ELR (cell line): ENCODE data around the gene RNASE12.
"Not testable (repeated sequence)": the region's sequence is repeated elsewhere in the genome, so short reads cannot be mapped to it uniquely, and the experiment has no call there.

Source experiments
- DNase-seq: peaks from one replicate; pipeline ENCODE4 v3.0.0-alpha.2; 2015; ENCODE audit warnings: low read depth

Gene RNASE12

DNA sequence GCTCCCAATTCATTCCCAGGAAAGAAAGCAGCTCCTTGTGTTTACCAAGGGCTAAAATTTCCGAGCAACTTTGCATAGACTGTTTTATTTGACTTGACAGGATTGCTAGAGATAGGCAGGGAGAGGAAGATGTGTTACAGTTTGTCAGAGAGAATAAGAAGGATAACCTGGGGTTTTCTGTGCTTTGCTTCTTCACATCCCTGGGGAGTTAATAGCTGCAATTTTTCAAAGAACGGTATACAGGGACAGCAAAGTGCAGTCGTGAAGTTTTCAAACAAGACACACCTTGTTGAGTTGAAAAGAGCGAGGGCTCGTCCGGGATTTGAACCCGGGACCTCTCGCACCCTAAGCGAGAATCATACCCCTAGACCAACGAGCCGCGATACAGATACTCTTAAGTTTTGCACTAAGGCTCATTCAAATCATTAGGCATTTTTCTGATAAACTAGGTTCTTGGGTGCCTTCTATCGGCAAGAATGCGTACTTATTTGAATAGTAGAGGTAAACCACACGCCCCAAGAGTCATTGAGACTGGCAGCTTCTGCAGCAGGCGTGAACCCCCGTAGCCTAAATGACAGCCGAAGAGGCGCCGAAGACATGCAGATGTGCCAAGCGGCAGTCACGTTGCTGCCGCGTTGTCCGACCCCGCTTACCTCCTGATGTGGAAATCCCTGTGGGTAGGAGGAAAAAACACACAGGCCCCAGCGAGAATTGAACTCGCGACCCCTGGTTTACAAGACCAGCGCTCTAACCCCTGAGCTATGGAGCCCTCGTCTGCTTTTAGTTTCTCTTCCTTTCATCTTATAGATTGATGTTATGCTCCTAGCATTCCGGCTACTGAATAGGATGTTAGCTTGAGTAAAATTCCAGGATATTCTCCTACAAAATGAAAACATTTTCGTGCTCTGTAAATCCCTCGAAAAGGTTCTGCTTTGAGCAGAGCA is 22.2 kb upstream of the RNASE12 start:
- DNase-seq: peak; percentile 97

DNA sequence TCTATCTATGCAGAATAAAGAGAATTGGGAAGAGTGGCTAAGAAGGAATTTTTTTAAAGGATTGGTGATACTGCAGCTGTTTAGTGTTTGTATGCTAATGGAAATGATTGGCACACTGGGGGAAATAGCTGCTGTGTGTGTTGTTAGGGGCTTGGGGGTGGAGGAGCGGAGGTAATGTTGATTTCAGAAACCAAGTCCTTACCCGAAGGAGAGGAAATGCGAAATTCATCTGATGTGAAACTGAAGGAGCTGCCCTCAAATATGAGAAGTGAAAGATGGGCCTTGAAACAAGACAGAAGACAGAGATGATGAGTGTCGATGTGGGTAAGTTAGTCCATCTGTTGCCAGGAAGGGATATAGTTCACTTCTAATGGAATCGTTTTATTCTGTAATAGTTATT is 21.2 kb upstream of the RNASE12 start:
- no peak for DNase-seq

DNA sequence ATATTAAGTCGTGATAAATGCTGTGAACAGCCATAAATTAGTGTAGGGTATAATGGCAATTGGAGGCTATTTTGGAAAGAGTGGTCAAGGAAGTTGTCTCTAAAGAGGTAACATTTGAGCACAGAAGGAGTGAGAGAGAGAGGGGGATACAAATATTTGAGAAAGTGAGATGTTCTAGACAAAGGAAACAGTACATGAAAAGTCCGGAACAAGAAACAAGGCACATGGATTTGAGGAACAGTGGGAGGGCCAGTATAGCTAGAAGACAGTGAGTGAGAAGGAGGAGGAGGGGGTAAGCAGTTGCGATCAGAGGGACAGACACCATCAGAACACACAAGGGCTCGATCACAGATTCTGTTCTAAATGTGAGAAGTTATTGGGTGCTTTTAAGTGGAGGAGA is 20.1 kb upstream of the RNASE12 start:
- DNase-seq: no peak

DNA sequence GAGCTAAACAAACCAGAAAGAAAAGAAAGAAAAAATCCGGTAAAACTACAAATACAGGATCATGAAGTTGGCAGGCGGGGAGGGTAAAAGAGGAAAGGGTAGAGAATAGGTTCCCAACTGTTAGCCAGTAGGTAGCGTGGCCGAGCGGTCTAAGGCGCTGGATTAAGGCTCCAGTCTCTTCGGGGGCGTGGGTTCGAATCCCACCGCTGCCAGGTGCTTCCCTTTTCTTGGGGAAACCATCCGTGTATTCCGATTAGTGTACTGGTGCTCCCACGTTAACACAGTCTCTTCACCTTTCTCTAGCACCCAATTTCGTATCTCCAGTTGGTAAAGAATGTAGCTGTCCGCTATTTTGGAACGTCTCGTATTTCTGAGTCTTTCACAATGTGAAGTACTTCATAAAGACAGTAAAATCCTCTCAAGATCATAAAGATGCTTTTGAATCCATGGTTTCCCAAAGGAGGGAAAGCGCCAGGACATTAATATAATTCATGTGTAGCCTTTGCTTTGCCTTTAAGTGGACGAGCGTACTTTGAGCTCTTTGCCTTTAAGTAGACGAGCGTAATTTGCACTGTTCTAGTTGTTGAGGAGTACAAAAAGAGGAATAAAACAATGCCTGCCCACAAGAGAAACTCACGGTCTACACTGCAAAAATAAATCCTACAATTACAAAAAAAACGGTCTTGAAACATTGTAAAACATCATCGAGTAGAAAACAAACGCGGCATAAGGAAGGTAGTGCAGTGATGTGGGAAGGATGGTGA is 19.0 kb upstream of the RNASE12 start:
- peak; percentile 82 for DNase-seq

DNA sequence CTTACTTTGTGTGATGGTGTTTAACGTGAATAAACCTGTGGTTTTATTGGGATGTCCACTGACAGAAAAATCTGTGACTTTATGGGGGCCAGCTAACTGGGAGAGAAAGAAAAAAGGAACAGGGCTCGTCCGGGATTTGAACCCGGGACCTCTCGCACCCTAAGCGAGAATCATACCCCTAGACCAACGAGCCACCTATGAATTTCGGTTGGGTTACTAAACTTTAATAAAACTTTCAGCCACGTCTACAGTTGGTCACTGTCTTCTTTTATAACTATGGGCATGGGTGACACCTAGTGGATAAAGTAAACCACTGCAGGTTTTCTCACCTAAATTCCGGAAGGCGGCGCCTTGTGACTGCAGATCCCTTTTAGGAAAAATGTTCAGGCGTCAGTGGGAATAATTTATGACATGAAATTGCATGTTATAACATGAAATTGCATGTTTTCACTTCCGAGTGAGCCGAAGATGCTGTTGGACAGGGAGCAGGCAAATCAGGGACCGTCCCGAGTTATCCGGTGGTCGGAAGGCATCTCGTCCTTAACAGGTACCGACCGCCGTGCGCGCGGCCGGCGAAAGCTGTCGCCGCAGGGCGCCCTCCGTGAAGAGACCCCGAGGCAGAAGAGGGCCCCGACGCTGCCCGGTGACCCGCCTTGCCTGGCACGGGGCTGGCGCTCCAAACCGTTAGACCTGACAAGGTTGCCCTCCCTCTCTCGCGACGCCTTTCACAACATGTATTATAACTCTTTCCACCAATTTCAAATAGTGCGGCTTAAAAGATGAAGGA is 18.2 kb upstream of the RNASE12 start:
- DNase-seq: peak; percentile 91

DNA sequence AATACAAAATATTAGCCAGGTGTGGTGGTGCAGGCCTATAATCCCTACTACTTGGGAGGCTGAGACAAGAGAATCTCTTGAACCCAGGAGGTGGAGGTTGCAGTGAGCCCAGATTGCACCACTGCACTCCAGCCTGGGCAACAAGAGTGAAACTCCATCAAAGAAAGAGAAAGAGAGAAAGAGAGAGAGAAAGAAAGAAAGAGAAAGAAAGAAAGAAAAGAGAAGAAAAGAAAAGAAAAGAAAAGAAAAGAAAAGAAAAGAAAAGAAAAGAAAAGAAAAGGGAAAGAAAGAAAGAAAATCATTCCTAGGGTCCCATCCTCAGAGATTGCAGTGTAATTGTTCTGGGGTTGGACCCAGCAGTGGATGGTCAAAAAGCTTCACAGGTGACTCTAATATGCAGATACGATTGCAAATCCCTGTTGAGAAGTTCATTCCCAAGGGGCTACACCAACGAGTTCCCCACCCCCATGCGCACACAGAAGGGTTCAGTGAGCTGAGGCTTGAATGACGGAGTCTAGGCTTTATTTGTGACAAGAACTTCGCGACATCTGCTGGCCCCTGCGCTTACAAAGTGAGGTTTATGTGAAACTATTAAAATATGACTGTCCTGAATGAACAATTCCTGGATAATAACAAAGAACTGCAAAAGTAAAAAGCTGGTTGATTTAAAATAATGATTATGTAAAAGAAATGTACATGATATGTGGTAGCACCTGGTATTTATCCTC is 17.4 kb upstream of the RNASE12 start:
- DNase-seq: no peak

DNA sequence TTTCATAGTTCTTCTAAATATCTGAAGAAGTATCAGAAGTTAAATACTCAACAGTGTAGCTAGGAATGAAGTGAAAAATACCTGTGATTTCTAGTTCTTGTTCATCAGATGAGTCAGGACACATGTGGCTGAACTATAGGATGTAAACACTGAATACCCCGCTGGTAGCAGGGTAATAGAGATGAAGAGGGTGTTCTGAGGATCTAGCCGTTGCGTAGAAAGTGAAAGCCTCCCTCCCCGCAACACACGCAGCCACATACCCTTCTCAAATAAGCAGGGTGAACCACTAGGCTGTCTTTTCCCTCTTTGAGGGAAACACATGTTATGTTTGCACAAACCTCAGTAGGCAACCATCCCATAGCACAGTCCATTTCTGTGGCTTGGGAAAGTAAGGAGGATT is 16.4 kb upstream of the RNASE12 start:
- DNase-seq: no peak

DNA sequence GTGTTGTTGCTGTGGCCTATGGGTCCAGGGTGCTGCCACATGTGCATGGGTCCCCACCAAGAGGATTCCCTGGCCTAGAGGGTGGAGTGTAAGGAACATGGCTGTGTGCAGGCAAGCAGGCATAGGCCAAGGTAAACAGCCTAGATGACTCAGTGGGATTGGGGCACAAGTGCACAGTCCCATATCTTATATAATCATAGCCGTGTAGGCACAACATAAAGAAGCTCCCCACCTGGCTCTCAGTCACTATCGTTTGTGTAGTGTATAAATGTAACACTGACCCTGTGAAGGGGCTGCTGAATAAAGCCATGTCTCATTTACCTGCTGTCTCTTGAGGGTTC is 15.7 kb upstream of the RNASE12 start:
- DNase-seq: no peak

DNA sequence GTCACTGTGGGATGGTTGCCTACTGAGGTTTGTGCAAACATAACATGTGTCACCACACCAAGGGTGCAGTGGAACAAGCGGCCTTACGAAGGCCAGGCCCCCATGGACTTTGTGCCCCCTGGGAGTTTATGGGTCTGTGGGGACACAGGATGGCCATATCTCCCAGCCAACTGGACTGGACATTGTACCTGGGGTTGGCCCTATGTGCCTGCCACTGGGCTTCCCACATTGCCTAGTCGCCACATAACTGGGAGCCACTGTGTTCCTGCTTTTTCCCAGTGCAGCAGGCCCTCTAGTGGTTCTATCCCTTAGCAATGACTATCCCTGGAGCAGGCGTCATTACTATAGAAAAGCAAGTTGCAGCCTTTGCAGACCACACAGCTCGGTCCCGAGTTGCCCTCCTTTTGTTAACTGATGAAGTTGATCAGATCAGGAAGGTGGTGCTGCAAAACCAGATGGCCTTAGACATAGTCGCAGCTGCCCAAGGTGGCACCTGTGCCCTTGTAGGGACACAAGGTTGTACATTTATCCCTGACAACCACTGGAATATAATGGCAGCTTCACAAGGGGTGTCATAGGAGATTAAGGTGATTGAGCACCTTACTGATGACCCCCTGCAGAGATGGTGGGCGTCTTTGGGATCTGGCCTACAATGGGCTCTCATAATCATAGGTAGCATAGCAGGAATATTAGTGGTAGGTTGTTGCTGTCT is 15.2 kb upstream of the RNASE12 start:
- peak; percentile 56 for DNase-seq

DNA sequence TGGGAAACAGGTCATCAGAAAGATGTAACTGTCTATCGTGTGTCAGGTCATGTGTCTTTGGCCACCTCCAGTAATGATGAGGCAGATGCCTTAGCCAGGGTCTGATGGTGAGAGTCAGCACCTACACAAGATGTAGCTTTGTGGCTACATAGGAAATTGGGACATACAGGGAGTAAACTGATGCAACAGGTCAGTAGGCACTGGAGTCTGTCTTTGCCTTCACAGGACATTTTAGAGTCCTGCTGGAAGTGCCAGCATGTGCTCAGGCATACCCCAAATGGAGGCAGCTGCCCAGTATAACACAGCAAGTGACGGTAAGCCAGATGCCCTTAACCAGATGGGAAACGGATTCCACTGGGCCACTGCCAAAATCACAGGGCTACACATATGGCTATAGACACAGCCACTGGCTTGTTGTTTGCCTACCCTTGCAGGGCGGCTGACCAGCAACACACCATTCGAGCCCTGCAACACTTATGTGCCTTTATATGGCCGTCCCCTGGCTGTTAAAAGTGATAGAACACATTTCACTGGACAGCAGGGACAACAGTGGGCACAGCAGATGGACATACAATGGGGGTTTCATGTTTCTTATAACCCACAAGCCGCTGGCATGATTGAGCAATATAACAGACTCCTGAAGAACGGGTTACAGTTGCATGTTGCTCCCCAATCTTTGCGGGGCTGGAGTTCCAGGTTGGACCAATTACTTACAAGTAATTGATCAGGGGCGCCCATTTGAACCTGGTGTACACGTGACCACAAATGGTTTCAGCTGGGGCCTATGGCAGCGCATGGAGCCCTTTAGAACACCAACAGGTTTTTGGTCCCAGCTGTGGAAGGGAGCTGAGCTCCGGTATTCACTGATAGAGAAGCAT is 12.9 kb upstream of the RNASE12 start:
- DNase-seq: no peak

DNA sequence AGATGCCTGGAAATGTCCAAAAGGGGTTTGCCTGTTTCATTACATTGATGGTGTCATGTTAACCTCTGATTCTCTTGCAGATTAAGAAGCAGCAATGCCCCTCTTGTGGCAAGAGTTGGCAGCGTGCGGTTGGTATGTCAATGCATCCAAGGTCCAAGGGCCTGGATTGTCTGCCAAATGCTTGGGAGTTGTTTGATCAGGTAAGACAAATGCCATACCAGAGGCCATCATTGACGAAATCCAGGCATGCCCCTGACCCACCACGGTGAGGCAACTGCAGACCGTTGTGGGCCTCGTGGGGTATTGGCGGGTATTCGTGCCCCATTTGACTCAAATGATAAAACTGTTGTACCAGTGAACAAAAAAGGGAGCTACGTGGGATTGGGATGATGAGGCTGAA is 11.4 kb upstream of the RNASE12 start:
- no peak for DNase-seq

DNA sequence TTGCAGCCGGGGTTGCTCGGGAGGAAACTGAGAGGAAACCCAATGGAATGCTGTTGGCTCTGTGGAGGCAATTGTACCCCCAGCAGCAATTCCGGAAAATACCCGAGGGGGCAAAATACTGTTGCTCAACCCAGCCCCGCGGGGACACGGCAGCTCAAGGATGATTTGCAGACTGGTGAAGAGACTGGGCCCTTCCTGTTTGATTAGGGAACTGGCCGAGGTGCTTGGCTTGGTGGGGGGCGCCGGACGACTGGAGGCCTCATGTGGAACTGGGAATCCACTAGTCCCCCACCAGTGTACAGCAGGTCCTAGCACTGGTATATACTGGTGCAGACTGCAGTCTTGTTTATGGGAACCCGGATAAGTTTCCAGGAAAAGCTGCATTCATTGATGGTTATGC is 10.3 kb upstream of the RNASE12 start:
- no peak for DNase-seq

DNA sequence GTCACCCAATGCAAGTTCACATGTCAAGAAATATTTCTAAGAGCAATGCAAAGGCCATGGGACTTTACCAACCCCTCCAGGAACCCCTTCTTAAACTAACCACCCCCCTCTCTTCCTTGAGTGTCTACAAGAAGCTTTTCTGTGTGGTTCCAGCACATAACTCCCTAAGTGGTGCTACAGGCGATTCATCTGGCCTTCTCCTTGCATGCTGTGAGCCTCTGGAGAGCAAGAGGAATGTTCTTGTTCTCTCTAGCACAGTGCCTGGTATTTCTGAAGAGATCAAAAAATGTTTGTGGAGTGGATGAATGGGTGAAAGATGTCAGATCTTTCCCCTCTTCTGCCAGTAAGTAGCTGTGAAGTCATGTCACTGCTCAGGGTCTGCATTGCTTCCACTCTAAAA is 5.9 kb upstream of the RNASE12 start:
- DNase-seq: no peak

DNA sequence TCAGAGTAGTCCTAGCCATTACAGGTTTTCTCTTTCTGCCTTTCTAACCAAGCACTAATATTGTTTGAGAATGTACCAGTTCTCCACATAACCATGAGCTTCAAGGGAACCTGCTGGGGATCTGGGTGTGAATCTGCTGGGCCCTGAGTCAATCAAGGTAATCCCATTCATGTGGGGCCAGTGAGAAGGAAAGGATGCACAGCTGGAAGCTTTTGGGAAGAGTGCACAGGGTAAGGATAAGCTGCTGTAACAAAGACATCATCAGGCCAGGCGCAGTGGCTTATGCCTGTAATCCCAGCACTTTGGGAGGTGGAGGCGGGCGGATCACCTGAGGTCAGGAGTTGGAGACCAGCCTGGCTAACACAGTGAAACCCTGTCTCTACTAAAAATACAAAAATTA is 4.5 kb upstream of the RNASE12 start:
- not testable (repeated sequence) for DNase-seq

DNA sequence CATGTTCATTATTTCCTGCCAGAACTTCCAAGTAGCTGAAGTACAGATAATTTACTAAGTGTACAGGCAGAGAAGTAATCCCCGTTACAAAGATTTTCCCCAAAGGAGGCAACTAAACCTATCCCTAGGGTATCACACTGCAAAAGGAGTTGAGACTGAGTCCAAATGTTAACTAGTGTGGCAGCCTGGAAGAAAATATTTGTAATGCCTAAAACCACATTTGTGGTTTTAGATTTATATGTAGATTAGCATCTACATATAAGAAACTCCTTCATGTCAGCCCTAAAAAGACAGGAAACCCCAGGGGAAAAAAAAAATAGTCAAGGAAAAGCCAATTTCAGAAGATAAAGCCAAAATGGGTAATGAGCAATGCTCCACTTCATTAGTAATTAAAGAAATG is 1.4 kb upstream of the RNASE12 start:
- DNase-seq: no peak

DNA sequence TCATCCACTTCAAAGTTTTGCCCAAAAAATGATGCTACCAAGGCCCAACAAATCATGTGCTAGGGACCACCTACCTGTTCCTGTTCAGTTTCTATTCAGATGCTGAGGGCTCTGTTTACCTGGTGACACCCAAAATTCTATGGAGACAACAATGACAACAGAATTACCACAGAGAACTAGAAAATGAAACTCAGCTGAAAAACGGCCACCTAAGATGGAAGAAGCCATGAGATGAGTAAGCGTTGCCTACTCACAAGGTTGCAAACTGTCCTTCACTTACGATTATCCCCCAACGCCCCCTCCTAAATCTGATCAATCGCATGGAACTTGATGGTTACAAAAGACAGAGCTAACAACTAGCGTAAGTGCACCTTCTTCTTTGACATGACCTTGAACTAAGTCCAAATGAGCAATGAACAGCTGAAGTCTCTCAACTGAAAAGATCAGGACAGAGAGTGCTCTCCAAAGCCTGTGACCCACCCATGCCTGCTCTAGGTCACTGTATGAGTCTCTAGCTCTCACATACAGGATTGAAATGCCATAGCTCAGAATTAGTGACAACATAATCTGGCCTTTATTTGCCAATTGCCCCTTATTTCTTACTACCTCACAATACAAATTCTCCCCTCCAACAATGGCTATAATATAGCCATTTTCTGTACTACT is 3.6 kb downstream of the RNASE12 start, which contains the start of gene RNASE11:
Gene RNASE11, minus strand, starts transcription at position 513 of the 666 bp plus-strand sequence.
- no peak for DNase-seq

DNA sequence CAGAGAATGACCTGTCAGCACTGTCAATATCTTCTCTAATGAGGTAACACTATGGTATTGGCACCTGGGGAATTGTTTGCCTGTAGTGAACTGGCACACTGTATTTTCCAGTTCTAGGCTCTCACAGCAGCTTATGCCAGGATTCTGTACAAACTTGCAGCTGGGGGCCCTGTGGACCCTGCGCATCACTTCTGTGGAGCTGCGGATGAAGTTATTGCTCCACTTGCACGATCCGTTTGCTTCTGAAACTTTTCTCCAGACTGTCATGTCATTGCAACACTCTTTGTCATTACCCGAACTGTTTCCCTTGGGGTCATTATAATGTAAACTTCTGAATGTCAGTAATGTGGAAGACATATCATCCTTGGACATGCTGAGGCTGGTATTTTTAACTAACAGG is 7.3 kb downstream of the RNASE12 start:
- DNase-seq: no peak

DNA sequence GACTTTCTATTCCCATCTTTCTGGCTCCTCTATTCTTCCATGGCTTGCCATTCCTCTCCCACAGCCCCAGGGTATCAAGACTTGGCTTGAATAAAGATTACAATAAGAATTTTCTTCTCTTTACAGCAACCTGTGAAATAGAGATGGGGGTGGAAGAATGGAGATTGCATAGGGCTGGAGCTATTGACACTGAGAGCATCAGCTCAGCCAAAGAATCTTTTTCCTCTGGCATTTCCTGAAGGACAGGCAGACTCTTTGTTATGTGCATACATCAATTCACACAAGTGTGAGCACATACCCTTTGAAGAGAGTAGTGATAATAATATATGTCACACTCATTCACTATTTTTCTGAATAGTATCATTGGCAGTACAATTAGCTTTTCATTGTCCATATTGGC is 8.0 kb downstream of the RNASE12 start:
- no peak for DNase-seq

DNA sequence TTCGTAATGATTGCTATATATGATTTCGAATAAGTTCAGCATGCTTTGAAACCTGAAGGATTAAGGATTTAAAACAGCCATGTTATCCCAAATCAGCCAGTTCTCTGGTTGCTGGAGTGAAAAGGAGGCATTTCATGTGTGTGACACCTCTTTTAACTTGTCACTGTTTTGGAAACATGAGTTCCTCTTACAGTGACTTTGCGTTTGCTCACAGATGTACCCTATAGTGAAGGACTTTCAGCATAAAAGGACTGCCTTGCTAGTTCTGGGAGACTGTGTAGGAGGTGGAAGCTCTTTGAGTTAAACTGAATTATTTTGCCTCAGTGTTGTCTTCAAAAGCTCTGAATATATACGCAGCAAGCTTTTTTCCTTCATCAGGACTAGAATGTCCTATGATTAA is 10.9 kb downstream of the RNASE12 start:
- no peak for DNase-seq
